Colonic mucosa (tissue), 4 donors: ENCODE measurements around the gene CACNB1. TPM values are rescaled to one million over a fixed set of nuclear protein-coding genes. Genes with fewer than 3 reads are reported as not detected.

Experiments used
- DNase-seq: peaks from one replicate; pipeline ENCODE4 v3.0.0-alpha.2; 2020
- H3K27ac ChIP-seq: fragments of 200-600 bp; one replicate; pipeline ENCODE4 v1.8.0; 2021
- H3K27me3 ChIP-seq: fragments of 200-600 bp; one replicate; pipeline ENCODE4 v1.8.0; 2021
- H3K36me3 ChIP-seq: fragments of 200-600 bp; one replicate; pipeline ENCODE4 v1.8.0; 2021
- H3K4me1 ChIP-seq: fragments of 200-600 bp; one replicate; pipeline ENCODE4 v1.8.0; 2021; ENCODE audit warnings: mild to moderate bottlenecking
- H3K4me3 ChIP-seq: fragments of 200-600 bp; one replicate; pipeline ENCODE4 v1.8.0; 2021
- H3K9ac ChIP-seq, 2 donors: one replicate each; pipeline ENCODE4 v1.7.0; 2013; ENCODE audit warnings: control low read depth in 2 of 2, low read depth in 2 of 2, low read length in 2 of 2
- H3K9me3 ChIP-seq: fragments of 200-600 bp; one replicate; pipeline ENCODE4 v1.8.0; 2021
- intact Hi-C: fragments of 100-400 bp; cut with DNase I; formaldehyde crosslinking; loops from one replicate; pipeline ENCODE4 v1.14.1; 2022
- total RNA-seq, 2 donors: library from RNA; stranded (reverse); fragmentation: NEBNext Ultra II Directional in 1 of 2; extraction: Animal tissue kit (Norgen Biotek cat#: 25700) in 1 of 2; gene quantifications; one replicate each; pipeline ENCODE4 v1.2.1, GENCODE V29; 2021
- TF ChIP-seq, protein P1 (sequence below): fragments of 200-600 bp; IDR thresholded peaks from one replicate; pipeline ENCODE4 v1.8.0; 2022; ENCODE audit warnings: antibody characterized with exemption, mild to moderate bottlenecking
- donor health status: healthy.
- donor health status: DM: no; HTN: no; CAD: no.
- donor health status: DM: no; HTN: no; CAD: no.

Gene CACNB1
- total RNA-seq, 2 donors from 2014 or later, result 5.9 to 8.8 TPM

DNA sequence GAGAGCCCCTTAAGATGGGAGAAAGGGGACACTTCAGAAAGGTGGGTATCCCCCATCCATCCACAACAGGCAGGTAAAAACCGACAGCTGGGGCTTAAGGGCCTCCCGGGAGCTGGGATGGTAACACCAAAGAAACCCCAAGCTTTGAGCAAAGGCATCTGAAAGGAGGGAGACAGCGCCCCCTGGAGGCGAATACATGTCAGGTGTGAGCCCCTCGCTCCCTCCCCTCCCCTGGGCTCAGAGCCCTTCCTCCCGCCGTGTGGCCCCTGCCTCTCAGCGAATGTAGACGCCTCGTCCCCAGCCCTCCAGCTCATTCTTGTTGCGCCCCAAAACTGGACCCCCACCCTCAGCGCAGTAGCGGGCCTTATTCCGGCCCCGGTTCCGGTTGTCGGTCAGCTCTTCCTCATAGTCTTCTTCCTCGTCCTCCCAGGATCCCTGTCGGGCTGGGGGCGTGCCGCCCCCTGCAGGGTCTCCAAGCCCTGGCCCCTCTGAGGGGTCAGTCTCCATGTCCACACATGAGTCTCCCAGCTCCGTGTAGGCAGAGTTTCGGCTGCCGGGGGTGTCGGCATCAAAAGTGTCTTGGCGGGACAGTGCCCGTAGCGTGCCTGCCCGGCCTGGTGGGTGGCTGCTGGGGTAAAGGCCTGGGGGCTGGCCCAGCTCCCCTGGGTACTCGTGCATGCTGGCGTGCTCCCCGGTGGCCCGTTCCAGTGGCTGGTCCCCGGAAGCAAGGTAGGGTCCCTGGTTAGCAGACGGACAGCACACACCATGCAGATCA, 22.4 kb downstream of the CACNB1 start:
- no peaks in the 10 kb centered on the region for H3K9me3 ChIP-seq
- no peaks in the 10 kb centered on the region for H3K4me1 ChIP-seq
- DNase-seq, result peak; percentile 72
- H3K9ac ChIP-seq, result no peak overlapping the region
- TF ChIP-seq, protein P1, sequence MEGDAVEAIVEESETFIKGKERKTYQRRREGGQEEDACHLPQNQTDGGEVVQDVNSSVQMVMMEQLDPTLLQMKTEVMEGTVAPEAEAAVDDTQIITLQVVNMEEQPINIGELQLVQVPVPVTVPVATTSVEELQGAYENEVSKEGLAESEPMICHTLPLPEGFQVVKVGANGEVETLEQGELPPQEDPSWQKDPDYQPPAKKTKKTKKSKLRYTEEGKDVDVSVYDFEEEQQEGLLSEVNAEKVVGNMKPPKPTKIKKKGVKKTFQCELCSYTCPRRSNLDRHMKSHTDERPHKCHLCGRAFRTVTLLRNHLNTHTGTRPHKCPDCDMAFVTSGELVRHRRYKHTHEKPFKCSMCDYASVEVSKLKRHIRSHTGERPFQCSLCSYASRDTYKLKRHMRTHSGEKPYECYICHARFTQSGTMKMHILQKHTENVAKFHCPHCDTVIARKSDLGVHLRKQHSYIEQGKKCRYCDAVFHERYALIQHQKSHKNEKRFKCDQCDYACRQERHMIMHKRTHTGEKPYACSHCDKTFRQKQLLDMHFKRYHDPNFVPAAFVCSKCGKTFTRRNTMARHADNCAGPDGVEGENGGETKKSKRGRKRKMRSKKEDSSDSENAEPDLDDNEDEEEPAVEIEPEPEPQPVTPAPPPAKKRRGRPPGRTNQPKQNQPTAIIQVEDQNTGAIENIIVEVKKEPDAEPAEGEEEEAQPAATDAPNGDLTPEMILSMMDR, result peak; percentile 84
- no peaks in the 10 kb centered on the region for H3K36me3 ChIP-seq
- no peaks in the 10 kb centered on the region for H3K27me3 ChIP-seq
- no peak overlapping the region for H3K4me3 ChIP-seq
- H3K27ac ChIP-seq, result no peak overlapping the region
- intact Hi-C loops, result no loop called here

DNA sequence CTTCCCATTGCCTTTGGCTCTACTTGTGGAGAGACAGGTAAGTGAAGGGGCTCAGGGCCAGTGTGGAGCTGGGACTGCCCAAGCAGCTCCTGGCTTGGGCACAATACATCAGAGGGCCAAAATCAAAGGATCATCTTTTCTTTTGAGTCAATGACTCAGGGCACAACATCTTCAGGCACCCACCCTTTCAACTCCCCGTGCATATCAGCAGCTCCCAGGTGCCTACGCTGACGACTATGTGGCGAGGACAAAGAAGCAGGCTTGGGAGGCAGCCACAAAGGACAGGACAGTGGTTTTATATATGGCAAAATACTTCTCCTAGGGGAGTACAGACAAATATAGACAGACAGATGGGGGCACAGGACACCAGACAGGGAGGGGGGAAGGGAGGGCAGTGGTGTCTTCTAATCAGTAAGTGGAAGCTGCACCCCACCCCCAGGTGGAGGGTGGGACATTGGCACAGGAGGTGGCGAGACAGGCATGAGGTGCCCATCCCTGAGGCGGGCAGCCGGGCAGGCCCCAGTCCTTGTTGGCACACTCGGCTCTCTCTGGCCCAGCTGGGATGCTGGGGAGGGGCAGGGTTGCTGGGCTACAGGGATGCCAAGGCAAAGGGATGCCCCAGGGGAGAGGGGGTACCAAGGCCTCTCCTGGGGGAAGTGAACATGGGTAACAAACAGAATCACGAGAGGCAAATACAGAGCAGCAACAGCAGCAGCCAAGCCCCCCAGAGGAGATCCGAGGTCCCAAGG, 23.8 kb downstream of the CACNB1 start:
- no peaks in the 10 kb centered on the region for H3K27me3 ChIP-seq
- intact Hi-C loops, result no loop called here
- H3K9me3 ChIP-seq, result no peaks in the 10 kb centered on the region
- TF ChIP-seq, protein P1, result no peak
- no peaks in the 10 kb centered on the region for H3K36me3 ChIP-seq
- H3K4me3 ChIP-seq, result no peak overlapping the region
- no peak overlapping the region for H3K9ac ChIP-seq
- H3K4me1 ChIP-seq, result no peaks in the 10 kb centered on the region
- no peak for DNase-seq
- no peak overlapping the region for H3K27ac ChIP-seq

DNA sequence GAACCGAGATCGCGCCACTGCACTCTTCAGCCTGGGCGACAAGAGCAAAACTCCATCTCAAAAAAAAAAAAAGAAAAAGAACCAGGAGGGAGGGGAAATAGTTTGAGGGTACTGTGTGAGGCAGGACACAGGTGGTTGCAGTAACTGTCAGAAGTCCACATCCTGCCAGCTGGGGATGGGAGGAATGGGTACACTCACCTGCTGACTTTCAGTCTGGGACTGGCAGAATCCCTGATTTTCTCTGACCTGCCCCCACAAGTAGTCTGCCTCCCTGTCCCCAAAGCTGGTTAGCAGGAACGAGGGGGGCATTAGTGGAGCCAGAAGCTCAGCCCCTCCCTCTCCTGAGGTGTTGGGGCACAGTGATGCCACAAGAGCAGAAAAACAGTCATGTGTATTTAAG, 24.4 kb downstream of the CACNB1 start:
- intact Hi-C loops, result no loop called here
- no peaks in the 10 kb centered on the region for H3K9me3 ChIP-seq
- DNase-seq, result no peak
- no peak overlapping the region for H3K27ac ChIP-seq
- no peaks in the 10 kb centered on the region for H3K27me3 ChIP-seq
- H3K4me1 ChIP-seq, result no peaks in the 10 kb centered on the region
- no peak overlapping the region for H3K9ac ChIP-seq
- no peak overlapping the region for H3K4me3 ChIP-seq
- TF ChIP-seq, protein P1, result no peak
- no peaks in the 10 kb centered on the region for H3K36me3 ChIP-seq

DNA sequence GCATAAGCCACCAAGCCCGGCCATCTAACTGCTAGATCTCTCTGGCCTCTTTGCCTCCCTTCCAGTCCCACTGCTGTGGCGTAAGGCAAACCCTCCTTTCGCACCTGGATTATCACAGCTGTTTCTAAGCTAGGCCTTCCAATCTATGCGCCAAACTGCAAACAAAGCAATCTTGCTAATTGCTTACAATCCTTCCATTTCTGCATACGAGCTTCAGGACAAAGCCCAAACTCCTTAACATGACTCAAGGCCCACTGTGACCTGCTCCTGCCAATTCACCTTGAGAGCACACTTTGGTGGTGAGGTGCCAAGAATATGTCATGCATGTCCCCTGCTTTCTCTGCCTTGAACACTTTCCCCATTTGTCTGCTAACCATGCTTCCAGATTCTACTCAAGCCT, 25.5 kb downstream of the CACNB1 start:
- Histone ChIP-seq H3K9me3 (no peaks in the 10 kb centered on the region), H3K27me3 (no peaks in the 10 kb centered on the region), H3K4me1 (no peaks in the 10 kb centered on the region), H3K36me3 (no peaks in the 10 kb centered on the region), H3K27ac (no peak overlapping the region), H3K9ac (no peak overlapping the region), H3K4me3 (no peak overlapping the region)
- TF ChIP-seq, protein P1, result no peak
- intact Hi-C loops, result no loop called here
- DNase-seq, result no peak

DNA sequence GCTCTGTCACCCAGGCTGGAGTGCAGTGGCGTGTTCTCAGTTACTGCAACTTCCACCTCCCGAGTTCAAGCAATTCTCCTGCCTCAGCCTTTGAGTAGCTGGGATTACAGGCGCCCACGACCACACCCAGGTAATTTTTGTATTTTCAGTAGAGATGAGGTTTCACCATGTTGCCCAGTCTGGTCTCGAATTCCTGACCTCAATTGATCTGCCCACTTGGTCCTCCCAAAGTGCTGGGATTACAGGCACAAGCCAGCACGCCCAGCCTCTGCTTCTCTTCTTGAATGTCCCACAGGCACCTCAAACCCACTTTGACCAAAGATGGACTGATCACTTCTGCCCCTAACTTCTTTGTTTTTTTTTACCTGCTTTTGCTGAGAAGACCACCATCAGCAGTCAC, 26.9 kb downstream of the CACNB1 start:
- TF ChIP-seq, protein P1, result no peak
- intact Hi-C loops, result no loop called here
- DNase-seq, result no peak
- no peaks in the 10 kb centered on the region for H3K9me3 ChIP-seq
- H3K9ac ChIP-seq, result no peak overlapping the region
- no peak overlapping the region for H3K27ac ChIP-seq
- no peaks in the 10 kb centered on the region for H3K4me1 ChIP-seq
- no peaks in the 10 kb centered on the region for H3K36me3 ChIP-seq
- H3K27me3 ChIP-seq, result no peaks in the 10 kb centered on the region
- H3K4me3 ChIP-seq, result no peak overlapping the region
